ELR (cell line): ENCODE measurements around the gene MEGF11.

Experiments used
- DNase-seq: peaks from one replicate; pipeline ENCODE4 v3.0.0-alpha.2; 2015; ENCODE audit warnings: low read depth

MEGF11 gene

DNA sequence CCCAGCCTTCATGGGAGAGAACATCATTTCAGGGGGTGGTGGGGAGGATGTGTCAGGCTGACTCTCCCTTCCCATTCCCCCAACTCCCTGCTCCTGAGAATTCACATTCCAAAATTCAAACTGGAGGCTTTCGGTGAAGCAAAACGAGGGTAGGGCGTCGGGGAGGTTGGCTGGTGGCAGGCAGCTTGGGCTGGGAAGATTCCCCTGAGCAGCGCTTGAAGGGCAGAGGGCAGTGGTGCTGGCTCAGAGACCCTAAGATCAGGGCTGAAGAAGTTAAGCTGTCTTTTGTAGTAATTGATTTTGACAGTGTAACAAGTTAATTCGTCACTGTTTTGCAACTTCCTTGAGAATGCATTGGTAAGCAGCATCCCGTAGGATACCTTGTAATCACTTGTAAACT lies 196.5 kb downstream of the MEGF11 start:
- DNase-seq: no peak

DNA sequence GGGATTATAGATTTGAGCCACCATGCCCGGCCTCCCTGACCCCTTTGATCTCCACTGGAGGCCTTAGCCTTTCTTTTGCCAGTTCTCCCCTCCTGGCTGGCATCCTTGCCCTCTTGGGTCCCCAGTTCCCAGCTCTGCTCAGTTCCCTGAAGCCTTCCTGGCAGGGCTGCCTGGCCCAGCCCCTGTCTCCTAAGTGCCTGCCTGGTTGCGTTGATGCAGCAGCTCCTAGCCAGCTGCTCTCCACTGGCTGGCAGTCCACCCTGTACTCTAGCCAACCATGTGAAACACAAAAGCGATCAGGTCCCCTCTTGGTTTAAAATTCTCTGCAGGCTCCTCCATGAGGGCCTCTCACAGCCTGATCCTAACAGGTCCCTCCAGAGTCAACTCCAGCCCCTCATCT lies 199.6 kb downstream of the MEGF11 start:
- DNase-seq: no peak

DNA sequence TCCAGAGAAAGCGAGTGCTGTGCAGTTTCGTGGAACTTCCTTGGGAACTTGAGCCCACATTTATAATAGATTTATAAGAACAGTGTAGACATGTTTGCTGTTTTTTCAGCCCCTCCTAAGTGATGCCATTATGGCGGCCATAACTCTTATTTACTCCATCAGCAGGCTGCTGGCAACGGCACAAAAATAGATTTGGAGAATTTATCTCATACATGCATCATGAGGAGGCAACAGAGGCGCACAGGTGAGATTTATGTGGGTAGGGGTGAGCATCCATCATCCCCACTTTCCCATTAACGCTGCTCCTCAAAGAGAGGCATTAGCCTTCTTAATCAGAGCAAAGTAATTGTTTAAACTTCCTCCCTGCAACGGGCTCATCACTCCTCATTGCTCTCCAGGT lies 201.7 kb downstream of the MEGF11 start:
- no peak for DNase-seq

DNA sequence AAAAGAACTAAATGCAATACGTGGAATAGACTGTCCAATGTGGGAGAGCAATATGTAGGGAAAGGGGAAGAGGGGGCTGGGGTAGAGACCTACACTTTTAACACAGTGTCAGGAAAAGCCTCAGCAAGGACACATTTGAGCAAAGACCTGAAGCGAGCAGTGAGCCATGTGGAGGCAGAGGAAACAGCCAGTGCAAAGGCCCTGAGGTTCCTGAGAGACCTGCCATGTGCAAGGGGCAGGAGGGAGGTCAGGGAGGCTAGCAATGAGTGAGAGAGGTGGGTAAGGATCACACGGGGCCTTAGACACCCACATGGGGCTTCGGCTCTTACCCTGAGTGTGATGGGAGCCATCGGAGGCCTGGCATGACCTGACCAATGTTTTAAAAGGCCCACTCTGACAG lies 203.3 kb downstream of the MEGF11 start:
- DNase-seq: no peak

DNA sequence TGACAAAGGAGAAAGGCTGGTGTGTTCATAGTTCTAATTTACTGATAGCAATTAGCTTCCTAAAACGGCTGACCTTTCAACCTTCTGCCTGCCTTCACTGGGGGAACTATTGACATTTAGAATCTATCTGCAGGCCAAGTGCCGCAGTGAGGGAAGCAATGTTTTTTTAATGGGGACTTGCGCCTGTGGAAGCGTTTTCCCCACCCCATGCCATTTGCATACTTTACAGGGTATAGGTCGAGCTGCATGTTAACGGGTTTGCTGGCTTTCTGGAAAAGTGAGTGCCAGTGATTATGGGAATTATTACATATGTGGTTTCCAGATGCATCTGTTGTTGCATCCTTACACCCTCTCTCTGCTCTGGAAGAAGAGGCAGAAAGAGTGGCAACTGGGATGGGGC lies 204.2 kb downstream of the MEGF11 start:
- no peak for DNase-seq

DNA sequence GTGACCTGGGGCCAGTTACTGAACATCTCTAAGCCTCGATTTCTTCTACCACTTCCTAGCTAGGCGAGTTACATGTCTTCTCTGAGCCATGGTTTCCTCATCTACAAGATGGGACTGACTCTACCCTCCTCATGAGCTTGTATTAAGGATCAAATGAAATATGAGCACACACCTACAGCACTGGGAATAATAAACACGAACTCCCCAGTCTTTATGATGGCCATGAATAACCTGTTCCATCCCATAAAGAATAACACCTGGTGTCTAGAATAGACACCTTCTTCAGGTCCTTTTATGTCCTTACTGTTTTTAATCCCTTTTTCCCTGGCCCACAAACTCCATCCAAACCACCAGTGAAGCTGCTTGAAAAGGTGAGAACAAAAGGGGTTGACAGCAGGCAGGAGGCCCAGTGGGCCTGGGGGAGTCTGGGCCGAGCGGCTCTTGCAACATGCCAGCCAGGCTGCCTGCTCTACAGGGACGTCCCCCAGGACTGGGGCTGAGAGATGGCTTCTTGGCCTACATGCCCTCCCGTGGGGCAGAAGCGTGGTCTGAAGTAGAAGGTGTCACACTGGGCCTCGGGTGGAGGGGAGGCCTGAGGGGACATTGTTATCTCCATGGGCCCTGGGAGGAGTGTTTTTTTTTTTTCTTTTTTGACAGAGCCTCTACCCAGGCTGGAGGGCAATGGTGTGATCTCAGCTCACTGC lies 206.1 kb downstream of the MEGF11 start:
- DNase-seq: no peak

DNA sequence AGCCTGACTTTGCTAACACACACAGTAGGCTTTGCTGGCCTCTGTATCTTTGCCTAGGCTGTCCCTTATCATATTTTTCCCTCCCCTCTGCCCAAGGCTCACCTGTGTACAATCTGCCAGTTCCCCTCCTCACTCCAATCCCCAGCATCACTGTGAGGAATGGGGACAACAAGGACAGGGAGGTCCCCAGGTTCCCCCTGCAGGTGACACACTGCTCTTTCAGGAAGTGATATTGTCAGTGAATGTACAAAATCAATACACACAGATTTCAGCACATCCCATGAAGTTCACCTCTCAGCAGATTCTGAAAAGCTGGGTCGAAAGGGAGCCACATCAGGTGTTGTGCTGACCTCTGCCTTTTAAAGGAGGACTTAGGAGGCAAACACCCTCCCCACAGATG lies 206.8 kb downstream of the MEGF11 start:
- no peak for DNase-seq

DNA sequence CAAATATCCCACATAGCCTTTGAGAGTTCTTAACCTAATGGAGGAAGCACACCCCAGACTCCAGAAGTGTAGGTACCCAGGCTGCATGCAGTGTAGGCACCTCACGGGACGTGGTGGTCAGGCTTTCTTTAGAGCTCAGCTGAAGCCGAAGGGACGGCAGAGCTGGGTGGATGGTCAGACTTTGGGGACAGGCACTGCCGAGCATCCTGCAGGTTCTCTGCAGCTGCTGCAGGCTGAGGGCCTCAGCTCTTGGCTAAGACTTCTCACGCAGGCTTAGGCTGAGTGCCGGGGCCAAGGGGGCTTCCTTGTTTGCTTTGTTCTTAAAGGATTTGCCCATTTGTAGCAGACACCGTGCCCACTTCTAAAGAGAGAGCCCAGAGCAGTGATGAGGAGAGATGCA lies 207.2 kb downstream of the MEGF11 start:
- no peak for DNase-seq

DNA sequence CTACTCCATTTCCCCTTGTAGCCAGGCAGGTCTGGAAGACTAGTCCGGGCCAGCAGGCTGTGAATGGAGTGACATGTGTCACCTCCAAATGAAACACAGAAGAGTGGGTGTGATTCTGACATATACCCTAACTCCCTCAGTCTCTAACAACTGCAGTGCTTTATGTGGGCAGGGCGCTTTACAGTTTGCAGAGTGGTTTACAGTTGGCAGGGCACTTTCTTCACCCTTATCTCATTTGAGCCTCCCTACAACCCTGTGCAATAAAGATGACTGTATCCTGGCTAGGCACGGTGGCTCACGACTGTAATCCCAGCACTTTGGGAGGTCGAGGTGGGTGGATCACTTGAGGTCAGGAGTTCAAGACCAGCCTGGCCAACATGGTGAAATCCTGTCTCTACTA lies 208.0 kb downstream of the MEGF11 start:
- no peak for DNase-seq

DNA sequence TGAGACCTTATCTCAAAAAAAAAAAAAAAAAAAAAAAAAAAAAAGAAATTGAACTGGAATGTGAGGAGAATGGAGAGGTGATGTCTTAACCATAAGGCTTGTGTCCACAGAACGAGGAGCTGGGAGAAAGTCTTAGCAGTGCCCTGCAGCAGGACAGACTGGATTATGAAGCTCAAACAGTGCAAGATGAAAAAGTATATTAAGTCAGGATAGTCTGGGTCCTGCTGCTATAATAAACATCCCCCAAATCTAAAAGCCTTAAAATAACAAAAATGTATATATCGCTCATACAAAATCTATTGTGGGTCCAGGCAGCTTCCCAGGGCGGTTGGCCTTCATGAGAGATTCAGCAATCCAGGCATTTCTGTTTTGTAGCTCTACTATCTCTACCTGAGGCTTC lies 208.7 kb downstream of the MEGF11 start:
- no peak for DNase-seq

DNA sequence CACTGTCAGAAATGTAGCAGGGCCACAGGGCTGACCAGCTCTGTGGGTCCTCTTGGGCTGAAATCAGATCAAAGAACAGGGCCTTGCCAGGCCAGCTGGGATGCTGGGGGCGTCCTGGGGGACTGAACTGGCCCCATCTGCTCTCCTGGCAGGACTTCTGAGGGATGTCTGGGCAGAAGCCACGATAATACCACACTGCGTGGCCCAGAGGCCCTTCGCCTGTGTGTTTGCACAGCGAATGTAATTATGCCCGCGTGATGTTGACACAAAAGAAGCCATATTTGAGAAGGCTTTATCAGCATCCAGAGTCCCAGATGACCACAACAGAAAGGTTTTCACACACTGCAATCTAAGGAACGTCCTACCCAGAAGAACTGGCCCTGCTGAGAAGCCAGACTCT lies 210.3 kb downstream of the MEGF11 start:
- DNase-seq: no peak

DNA sequence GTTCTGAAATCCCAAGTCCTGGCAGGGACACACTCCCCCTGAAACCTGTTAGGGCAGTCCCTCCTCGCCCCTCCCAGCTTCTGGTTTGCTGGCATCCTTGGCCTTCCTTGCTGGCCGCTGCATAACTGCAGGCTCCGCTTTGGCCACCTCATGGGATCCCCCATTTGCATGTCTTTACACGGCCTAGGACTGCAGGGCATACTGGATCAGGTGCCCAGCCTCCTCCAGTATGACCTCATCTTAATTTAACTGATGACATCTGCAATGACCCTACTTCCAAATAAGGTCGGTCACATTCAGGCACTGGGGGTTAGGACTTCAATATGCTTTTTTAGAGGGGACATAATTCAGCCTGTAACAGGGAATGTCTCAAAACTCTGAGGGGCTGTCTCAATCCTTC lies 210.9 kb downstream of the MEGF11 start:
- no peak for DNase-seq

DNA sequence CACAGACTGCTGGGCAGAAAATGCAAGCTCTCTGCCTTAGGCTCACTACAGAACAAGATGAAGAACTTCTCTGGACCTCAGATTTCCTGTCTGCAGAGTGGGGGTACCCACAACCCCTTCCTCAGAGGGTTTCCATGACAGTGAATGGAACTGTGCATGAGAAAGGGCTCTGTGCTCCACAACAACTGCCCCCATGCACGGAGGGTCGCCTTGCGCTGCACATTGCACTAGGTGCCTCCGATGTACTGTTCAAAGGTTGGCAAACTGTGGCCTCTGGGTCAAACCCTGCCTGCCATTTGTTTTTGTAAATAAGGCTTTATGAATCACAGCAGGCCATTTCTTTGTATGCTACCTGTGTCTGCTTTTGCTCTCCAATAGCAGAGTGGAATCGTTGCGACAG lies 212.3 kb downstream of the MEGF11 start:
- no peak for DNase-seq

DNA sequence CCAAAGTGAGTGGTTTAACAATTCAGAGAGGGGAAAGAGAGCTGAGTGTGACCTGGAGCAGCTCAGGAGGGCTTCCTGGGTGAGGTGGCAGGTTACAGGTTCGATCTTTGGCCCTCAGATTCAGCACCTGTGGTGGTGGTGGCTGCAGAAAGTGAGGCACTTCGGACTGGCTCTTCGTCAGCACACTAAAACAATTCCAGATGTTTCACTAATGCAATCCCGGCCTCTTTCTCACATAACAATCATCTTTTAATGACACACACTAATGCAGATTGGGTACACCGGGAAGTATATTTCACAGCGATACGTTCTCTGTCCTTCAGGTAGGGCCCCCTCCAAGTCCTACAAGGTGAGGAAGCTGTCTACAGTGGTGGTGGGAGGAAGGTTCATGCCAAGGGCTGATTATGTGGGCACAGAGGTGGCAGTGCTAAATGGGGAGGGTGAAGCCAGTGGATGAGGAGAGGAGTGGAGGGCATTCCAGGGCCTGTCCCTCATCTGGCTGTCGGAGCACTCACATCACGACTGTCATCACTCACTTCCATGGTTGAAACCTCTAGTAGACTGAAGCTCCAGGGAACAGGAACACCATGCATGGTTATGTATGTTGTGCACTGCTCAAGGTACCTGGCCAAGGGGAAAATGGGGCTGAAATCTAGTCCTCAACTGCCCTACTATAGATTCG lies 213.2 kb downstream of the MEGF11 start:
- DNase-seq: no peak

DNA sequence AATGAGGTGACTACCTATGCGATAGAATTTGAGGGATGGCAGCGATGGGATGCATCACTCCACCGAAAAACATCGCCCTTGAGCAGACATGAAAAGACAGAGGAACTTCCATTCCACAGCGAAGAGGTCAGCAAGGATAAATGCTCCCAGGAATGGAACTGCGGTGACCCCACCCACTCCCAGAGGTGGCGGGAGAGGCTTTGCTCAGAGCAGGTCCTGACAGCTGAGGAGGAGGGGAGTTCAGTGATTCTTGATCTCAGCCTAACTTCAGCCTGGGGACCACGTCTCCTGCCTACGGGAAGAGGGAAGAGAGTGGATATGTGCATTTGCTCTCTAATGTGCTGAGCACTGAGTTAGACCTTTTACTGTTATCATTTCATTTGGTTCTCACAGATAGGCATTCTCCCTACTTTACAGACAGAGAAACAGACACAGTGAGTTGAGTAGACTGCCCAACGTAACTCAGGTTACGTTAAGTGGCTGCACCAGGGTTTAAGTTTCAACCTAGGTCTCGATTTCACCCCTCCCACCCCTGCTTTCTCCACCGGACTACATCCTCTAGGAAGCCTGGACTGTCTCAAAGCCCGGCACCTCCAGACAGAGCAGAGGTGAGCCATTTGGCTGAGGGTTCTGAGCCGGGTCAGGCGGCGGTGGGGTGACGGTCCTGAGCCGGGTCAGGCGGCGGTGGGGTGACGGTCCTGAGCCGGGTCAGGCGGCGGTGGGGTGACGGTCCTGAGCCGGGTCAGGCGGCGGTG lies 214.3 kb downstream of the MEGF11 start:
- DNase-seq: no peak

DNA sequence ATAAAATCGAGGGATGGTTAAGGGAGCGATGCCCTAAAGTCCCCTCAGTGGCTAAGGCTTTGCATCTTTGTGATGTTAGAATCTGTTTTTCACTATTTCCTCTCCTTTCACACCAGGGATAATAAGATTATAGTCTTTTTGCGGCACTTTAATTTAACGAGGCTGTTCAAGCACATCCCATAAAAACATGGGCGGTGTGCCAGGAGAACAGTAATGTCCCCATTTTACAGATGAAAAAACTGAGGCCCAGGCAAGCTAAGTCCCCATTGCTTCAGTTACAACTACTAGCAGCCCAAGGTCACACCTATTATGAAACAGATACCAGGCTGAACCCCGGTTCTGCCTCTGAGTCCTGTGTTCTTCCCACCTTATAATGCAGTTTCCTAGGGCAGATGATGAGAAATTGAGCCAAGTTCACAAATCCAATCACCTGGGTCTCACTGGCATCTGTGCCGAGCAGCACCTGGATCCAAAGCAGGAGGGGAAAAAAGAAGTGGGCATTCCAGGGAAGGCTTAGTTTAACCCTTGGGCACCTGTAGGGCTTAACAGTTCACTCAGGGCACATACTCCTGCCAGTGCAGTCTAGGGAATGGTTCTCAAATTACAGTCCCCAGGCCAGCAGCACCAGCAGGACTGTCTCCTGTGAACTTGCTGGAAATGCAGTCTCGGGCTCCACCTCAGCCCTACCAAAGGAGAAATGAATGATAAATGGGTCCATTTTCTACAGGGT lies 215.0 kb downstream of the MEGF11 start:
- no peak for DNase-seq

DNA sequence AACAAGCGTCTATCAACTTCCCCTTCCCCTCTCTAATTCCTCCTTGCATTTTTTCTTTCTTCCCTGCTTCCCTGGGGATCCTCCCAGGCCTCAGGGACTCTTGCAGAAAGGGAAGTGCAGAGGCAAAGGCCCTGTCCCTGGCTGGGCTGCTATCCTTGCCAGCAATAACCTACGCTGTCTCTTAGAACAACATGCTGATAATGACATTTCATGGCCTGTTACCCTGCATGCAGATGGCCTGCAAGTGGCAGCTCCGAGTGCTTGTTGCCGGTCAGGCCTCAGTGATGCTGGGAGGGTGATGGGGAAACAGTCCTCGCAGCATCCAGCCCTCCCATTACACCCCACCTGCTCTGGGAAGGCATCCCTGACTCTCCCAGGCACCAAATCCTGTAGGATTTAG lies 216.7 kb downstream of the MEGF11 start:
- DNase-seq: no peak

DNA sequence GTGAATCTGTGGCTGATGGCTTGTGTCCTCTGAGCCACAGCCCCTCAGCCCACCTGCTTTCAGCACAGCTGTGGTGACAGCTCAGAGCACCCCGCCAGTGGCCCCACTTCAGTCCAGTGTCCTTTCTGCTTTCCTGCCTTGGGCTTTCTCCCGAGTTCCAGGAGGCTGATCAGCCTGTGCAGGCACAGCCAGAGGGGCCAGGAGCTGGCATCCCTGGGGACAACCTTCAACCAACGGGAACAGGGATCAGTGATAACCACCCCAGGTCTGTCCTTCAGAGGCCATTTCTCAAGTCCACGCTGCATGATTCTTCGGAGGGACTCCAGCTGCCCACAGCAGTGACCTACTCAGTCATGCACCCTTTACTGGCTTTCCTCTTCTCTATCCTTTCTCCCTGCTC lies 217.6 kb downstream of the MEGF11 start:
- no peak for DNase-seq

DNA sequence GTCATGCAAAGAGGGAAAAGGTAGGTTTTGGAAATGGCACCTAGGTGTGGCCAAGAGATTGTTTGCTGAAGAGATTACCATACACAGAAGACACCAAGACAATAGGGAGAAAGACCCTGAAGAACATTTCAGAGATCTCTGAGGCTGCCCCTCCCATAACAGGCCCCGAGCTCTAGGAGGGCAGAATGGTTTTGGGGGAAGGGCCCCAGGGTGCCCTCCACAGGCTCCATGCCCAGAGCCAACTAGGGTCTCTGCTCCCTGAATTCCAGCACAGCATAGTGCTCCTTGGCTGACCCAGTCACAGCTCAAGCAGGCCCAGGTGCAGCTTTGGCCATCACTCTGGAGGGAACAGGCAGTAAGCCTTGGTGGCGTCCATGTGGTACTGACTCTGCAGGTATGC lies 220.4 kb downstream of the MEGF11 start:
- DNase-seq: no peak

DNA sequence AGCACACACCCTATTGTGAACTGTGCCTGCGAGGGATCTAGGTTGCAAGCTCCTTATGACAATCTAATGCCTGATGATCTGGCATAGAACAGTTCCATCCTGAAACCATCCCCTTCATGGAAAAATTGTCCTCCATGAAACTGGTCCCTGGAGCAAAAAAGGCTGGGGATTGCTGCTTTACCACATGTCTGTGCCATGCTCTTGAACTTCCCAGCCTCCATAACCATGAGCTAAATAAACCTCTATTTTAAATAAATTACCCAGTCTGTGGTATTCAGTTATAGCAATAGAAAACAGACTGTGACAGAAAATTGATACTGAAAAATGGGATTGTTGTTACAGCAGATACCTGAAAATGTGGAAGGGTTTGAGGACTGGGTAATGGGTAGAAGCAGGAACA lies 221.5 kb downstream of the MEGF11 start:
- DNase-seq: no peak

DNA sequence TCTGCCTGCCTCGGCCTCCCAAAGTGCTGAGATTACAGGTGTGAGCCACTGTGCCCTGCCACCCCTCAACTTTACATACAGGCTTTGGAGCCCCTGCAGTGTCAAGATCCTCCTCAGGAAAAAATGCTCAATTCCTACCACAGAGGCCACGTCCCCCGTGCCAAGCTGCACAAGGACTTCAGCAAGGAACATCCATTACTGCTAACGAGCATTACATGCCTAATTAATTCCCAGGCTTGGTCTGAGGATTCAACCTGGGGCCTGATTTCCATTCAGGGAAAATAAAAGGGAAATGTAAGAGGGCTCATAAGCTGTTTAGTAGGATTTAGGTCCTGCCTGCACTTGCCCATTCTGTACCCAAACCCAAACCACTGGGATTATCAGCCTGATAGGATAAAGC lies 222.9 kb downstream of the MEGF11 start:
- DNase-seq: no peak

DNA sequence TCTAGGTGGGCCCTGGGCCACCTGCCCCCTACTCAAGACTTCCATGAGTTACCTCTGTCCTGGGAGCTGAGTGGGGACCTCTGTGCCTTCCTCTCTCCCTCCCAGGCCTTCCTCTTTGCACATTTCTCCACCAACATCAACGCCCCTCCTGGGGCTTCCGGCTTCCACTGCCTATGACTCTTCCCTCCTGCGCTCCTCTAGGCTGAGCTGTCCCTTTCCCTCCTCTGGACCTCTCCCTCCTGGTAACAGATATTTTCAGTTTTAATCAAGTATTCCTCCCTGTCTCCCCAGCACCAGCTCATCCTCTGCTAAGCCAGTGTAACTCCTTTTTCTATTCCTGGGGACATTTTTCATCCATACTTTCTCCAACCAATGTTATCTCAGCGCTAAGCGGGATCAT lies 223.9 kb downstream of the MEGF11 start:
- peak; percentile 4 for DNase-seq
